K562 (cell line): Measurements from ENCODE around the gene FSTL4. TPM values are rescaled to one million over a fixed set of nuclear protein-coding genes. Genes with fewer than 3 reads are reported as not detected.

ENCODE experiments used
- ARID4B ChIP-seq: sonication (generic); formaldehyde crosslinking; IDR thresholded peaks from 2 replicates; pipeline ENCODE4 v1.8.0; 2022; ENCODE audit warnings: mild to moderate bottlenecking, missing genetic modification reagents
- ATF2 ChIP-seq: sonication (generic); formaldehyde crosslinking; IDR thresholded peaks from 2 replicates; pipeline ENCODE4 v1.8.1; 2022; ENCODE audit warnings: missing genetic modification reagents
- GTF2E2 ChIP-seq: fragments of 200-800 bp; sonication (Bioruptor generic); IDR thresholded peaks from 2 replicates; pipeline ENCODE4 v1.6.1; 2016; ENCODE audit warnings: missing genetic modification characterization, missing compliant biosample characterization
- HNRNPH1 ChIP-seq: fragments of 200-400 bp; formaldehyde crosslinking; optimal IDR thresholded peaks from 2 replicates; pipeline ENCODE3; 2017; ENCODE audit warnings: low read depth, mild to moderate bottlenecking, low read length, moderate library complexity
- RBM22 ChIP-seq: fragments of 200-400 bp; formaldehyde crosslinking; IDR thresholded peaks from 2 replicates; pipeline ENCODE4 v1.6.1; 2018; ENCODE audit warnings: low read length, low read depth; ENCODE audit not compliant: poor library complexity, severe bottlenecking
- SPI1 ChIP-seq: IDR thresholded peaks from 2 replicates; pipeline ENCODE4 v1.6.1; 2011; ENCODE audit warnings: low read depth, low read length, control low read depth, borderline replicate concordance
- TAL1 ChIP-seq: fragments of 450-650 bp; IDR thresholded peaks from 2 replicates; pipeline ENCODE4 v1.6.1; 2016; ENCODE audit warnings: mild to moderate bottlenecking
- ZFX ChIP-seq: sonication (generic); formaldehyde crosslinking; IDR thresholded peaks from 2 replicates; pipeline ENCODE4 v1.8.0; 2022; ENCODE audit warnings: mild to moderate bottlenecking, missing genetic modification reagents, moderate library complexity
- ZNF232 ChIP-seq: sonication (generic); formaldehyde crosslinking; IDR thresholded peaks from 2 replicates; pipeline ENCODE4 v1.8.0; 2022; ENCODE audit warnings: mild to moderate bottlenecking, missing genetic modification reagents
- ZNF239 ChIP-seq: fragments of 250-450 bp; sonication (Bioruptor Pico); IDR thresholded peaks from 2 replicates; pipeline ENCODE4 v1.4.0; 2020; ENCODE audit warnings: mild to moderate bottlenecking
- ZNF253 ChIP-seq: fragments of 250-450 bp; sonication (Bioruptor Pico); conservative IDR thresholded peaks from 2 replicates; pipeline ENCODE4 v1.6.1; 2021; ENCODE audit warnings: mild to moderate bottlenecking
- ZNF583 ChIP-seq: fragments of 250-450 bp; sonication (Bioruptor Pico); IDR thresholded peaks from 2 replicates; pipeline ENCODE4 v1.4.0; 2020
- polyA plus RNA-seq, 8 experiments: library from polyadenylated mRNA; depleted of rRNA in 4 of 8; stranded (reverse) in 5 of 8; unstranded in 3 of 8; fragments of >200 nt; fragmentation: Nextera tagmentation in 2 of 8; fragmentation: Illumina TruSeq in 1 of 8; extraction: Ambion mirVana in 2 of 8; extraction: Trizol in 1 of 8; gene quantifications; 2 replicates each; pipeline versions ENCODE4 v1.2.1 to v1.2.3, GENCODE V29; 2011 to 2014; ENCODE audit warnings: inconsistent platforms in 1 of 8, missing spikeins in 1 of 8
- total RNA-seq, 7 experiments: library from RNA; depleted of rRNA in 6 of 7; stranded (reverse); fragments of >200 nt in 6 of 7; fragmentation: Illumina TruSeq in 2 of 7; extraction: Trizol in 2 of 7; gene quantifications; 2 replicates each; pipeline versions ENCODE4 v1.2.1 to v1.2.3, GENCODE V29; 2011 to 2021; ENCODE audit warnings: low replicate concordance in 1 of 7

Gene FSTL4
- total and polyA plus RNA-seq, 9 of the 15 experiments (the other 6 are each of a cell fraction or from before 2014, with no cell fraction given), result 0.08 to 0.18 (median 0.10) TPM; not detected in 5

GRCh38 chr5:133475986-133476385 is 136.4 kb downstream of the FSTL4 start (continued):
- TF ChIP-seq GTF2E2 (tag), result no peak
- no peak for TF ChIP-seq ZNF583
- no peak for TF ChIP-seq ZNF232 (CRISPR knock-in tag)
- TF ChIP-seq ZNF239 (CRISPR knock-in tag), result no peak
- TF ChIP-seq ATF2, result no peak
- TF ChIP-seq ZFX (CRISPR knock-in tag), result no peak
- no peak for TF ChIP-seq HNRNPH1
- no peak for TF ChIP-seq RBM22
- TF ChIP-seq TAL1, result no peak
- no peak for TF ChIP-seq SPI1
- no peak for TF ChIP-seq ZNF253 (CRISPR knock-in tag)
- TF ChIP-seq ARID4B (CRISPR knock-in tag), result no peak
